MM.1S (cell line): Measurements from ENCODE around the gene LGR5.

Source experiments
- DNase-seq: peaks from one replicate; pipeline ENCODE4 v3.0.0-alpha.2; 2015
- H2AFZ ChIP-seq: fragments of 300-600 bp; sonication (generic); 2 replicates; pipeline ENCODE4 v1.6.0; 2016; ENCODE audit warnings: antibody characterized with exemption, low read length
- H3F3A ChIP-seq: fragments of 300-600 bp; sonication (generic); 2 replicates; pipeline ENCODE4 v1.6.1; 2016; ENCODE audit warnings: mild to moderate bottlenecking, antibody characterized with exemption, low read length, moderate library complexity, mixed read lengths; ENCODE audit not compliant: insufficient read depth
- H3K27ac ChIP-seq: fragments of 300-600 bp; sonication (generic); 2 replicates; pipeline ENCODE4 v1.5.1; 2016; ENCODE audit warnings: mild to moderate bottlenecking, low read length
- H3K27me3 ChIP-seq: fragments of 300-600 bp; sonication (generic); replicated peaks from 2 replicates; pipeline ENCODE4 v1.6.0; 2016; ENCODE audit warnings: low read length; ENCODE audit not compliant: insufficient read depth
- H3K36me3 ChIP-seq: fragments of 300-600 bp; sonication (generic); replicated peaks from 2 replicates; pipeline ENCODE4 v1.6.1; 2016; ENCODE audit warnings: mild to moderate bottlenecking, low read length, mixed read lengths; ENCODE audit not compliant: insufficient read depth
- H3K4me1 ChIP-seq: fragments of 300-600 bp; sonication (generic); 2 replicates; pipeline ENCODE4 v1.6.1; 2016; ENCODE audit warnings: low read length, mixed read lengths
- H3K4me2 ChIP-seq: fragments of 300-600 bp; sonication (generic); 2 replicates; pipeline ENCODE4 v1.6.0; 2016; ENCODE audit warnings: low read depth, low read length
- H3K4me3 ChIP-seq: fragments of 300-600 bp; sonication (generic); 2 replicates; pipeline ENCODE4 v1.5.1; 2016; ENCODE audit warnings: low read length, mixed read lengths
- H3K79me2 ChIP-seq: fragments of 300-600 bp; sonication (generic); 2 replicates; pipeline ENCODE4 v1.6.1; 2016; ENCODE audit warnings: mixed run types, low read length, mixed read lengths
- H3K9ac ChIP-seq: fragments of 300-600 bp; sonication (generic); 2 replicates; pipeline ENCODE4 v1.6.1; 2016; ENCODE audit warnings: low read length, mixed read lengths
- H3K9me2 ChIP-seq: fragments of 300-600 bp; sonication (generic); replicated peaks from 2 replicates; pipeline ENCODE4 v1.6.1; 2016; ENCODE audit warnings: mild to moderate bottlenecking, low read length, mixed read lengths; ENCODE audit not compliant: insufficient read depth
- H3K9me3 ChIP-seq: fragments of 300-600 bp; sonication (generic); replicated peaks from 2 replicates; pipeline ENCODE4 v1.6.1; 2016; ENCODE audit warnings: mild to moderate bottlenecking, low read length, mixed read lengths; ENCODE audit not compliant: insufficient read depth
- H4K20me1 ChIP-seq: fragments of 300-600 bp; sonication (generic); 2 replicates; pipeline ENCODE4 v1.6.1; 2016; ENCODE audit warnings: mild to moderate bottlenecking, low read length, moderate library complexity, mixed read lengths; ENCODE audit not compliant: insufficient read depth
- CTCF ChIP-seq: fragments of 300-600 bp; sonication (generic); IDR thresholded peaks from 2 replicates; pipeline ENCODE4 v1.5.1; 2016; ENCODE audit warnings: antibody characterized with exemption, low read length, mixed read lengths
- EZH2 ChIP-seq: fragments of 300-600 bp; sonication (generic); optimal IDR thresholded peaks from 2 replicates; pipeline ENCODE3; 2017; ENCODE audit warnings: low read depth, mild to moderate bottlenecking, antibody characterized with exemption, low read length, mixed read lengths
- EZH2phosphoT487 ChIP-seq: fragments of 300-600 bp; sonication (generic); IDR thresholded peaks from 2 replicates; pipeline ENCODE4 v1.6.1; 2018; ENCODE audit warnings: antibody characterized with exemption, low read length

The LGR5 gene

GRCh38 chr12:71407732-71408131 is 31.9 kb upstream of the LGR5 start:
- H3K9ac ChIP-seq, result no peak overlapping the region
- TF ChIP-seq EZH2phosphoT487, result no peak
- TF ChIP-seq EZH2, result no peak
- no peak overlapping the region for H3K27ac ChIP-seq
- no peaks in the 10 kb centered on the region for H3K36me3 ChIP-seq
- no peak overlapping the region for H3K4me3 ChIP-seq
- no peak overlapping the region for H2AFZ ChIP-seq
- H3K9me2 ChIP-seq, result no peaks in the 10 kb centered on the region
- DNase-seq, result no peak
- H3K79me2 ChIP-seq, result no peaks in the 10 kb centered on the region
- H3K4me2 ChIP-seq, result no peak overlapping the region
- H4K20me1 ChIP-seq, result no peaks in the 10 kb centered on the region
- no peaks in the 10 kb centered on the region for H3K4me1 ChIP-seq
- no peaks in the 10 kb centered on the region for H3F3A ChIP-seq
- no peaks in the 10 kb centered on the region for H3K27me3 ChIP-seq
- H3K9me3 ChIP-seq, result no peaks in the 10 kb centered on the region

- TF ChIP-seq EZH2phosphoT487 (no peak), CTCF (no peak), EZH2 (no peak)
- no peak overlapping the region for H3K4me2 ChIP-seq
- no peaks in the 10 kb centered on the region for H3K27me3 ChIP-seq
- no peaks in the 10 kb centered on the region for H3K79me2 ChIP-seq
- no peaks in the 10 kb centered on the region for H3K36me3 ChIP-seq
- no peaks in the 10 kb centered on the region for H3K9me2 ChIP-seq
- no peaks in the 10 kb centered on the region for H4K20me1 ChIP-seq
- no peak overlapping the region for H3K9ac ChIP-seq
- H3F3A ChIP-seq, result no peaks in the 10 kb centered on the region
- no peaks in the 10 kb centered on the region for H3K9me3 ChIP-seq
- H2AFZ ChIP-seq, result no peak overlapping the region
- H3K27ac ChIP-seq, result no peak overlapping the region
- DNase-seq, result no peak
- no peaks in the 10 kb centered on the region for H3K4me1 ChIP-seq
- no peak overlapping the region for H3K4me3 ChIP-seq
Observed at GRCh38 chr12:71410844-71411243, 28.8 kb upstream of the LGR5 start.

- Histone ChIP-seq H3K9me3 (no peaks in the 10 kb centered on the region), H3K27ac (no peak overlapping the region), H2AFZ (no peak overlapping the region), H3K36me3 (no peaks in the 10 kb centered on the region), H4K20me1 (no peaks in the 10 kb centered on the region), H3F3A (no peaks in the 10 kb centered on the region), H3K4me1 (no peaks in the 10 kb centered on the region), H3K27me3 (no peaks in the 10 kb centered on the region), H3K4me3 (no peak overlapping the region), H3K9me2 (no peaks in the 10 kb centered on the region), H3K9ac (no peak overlapping the region), H3K4me2 (no peak overlapping the region), H3K79me2 (no peaks in the 10 kb centered on the region)
- TF ChIP-seq EZH2, result no peak
- no peak for TF ChIP-seq CTCF
- no peak for TF ChIP-seq EZH2phosphoT487
- DNase-seq, result no peak
Observed at GRCh38 chr12:71411635-71412034, 28.0 kb upstream of the LGR5 start.

GRCh38 chr12:71415336-71416231 is 24.0 kb upstream of the LGR5 start:
- Histone ChIP-seq H3F3A (no peaks in the 10 kb centered on the region), H3K9me3 (no peaks in the 10 kb centered on the region), H3K4me1 (no peaks in the 10 kb centered on the region), H3K36me3 (no peaks in the 10 kb centered on the region), H3K9ac (no peak overlapping the region), H3K4me3 (no peak overlapping the region), H3K27me3 (no peaks in the 10 kb centered on the region), H3K9me2 (no peaks in the 10 kb centered on the region), H3K79me2 (no peaks in the 10 kb centered on the region), H2AFZ (no peak overlapping the region), H4K20me1 (no peaks in the 10 kb centered on the region), H3K4me2 (no peak overlapping the region), H3K27ac (no peak overlapping the region)
- TF ChIP-seq EZH2phosphoT487 (no peak), CTCF (peak; percentile 77), EZH2 (no peak)
- DNase-seq, result peak; percentile 69
